OCI-LY3 (cell line): ENCODE results near the gene LRRC32.
A peak's percentile ranks its signal among the peaks of the same experiment; 100 is the strongest.

ENCODE experiments used
- H2AFZ ChIP-seq: fragments of 200-600, 300-600 bp; shearing (Covaris generic); 2 replicates; pipeline ENCODE4 v1.6.0; 2014; ENCODE audit warnings: antibody characterized with exemption, low read depth, low read length
- H3K27ac ChIP-seq: fragments of 200-600, 300-600 bp; sonication (generic); 2 replicates; pipeline ENCODE4 v1.5.1; 2014; ENCODE audit warnings: mild to moderate bottlenecking, low read length, moderate library complexity, mixed read lengths
- H3K27me3 ChIP-seq: fragments of 200-600, 300-600 bp; sonication (generic); 2 replicates; pipeline ENCODE4 v1.6.1; 2014; ENCODE audit warnings: low read depth, low read length, mixed read lengths
- H3K36me3 ChIP-seq: fragments of 200-600, 300-600 bp; sonication (generic); replicated peaks from 2 replicates; pipeline ENCODE3; 2014; ENCODE audit warnings: low read depth, low read length, mixed read lengths
- H3K4me1 ChIP-seq: fragments of 300-600, 200-600 bp; sonication (generic); 2 replicates; pipeline ENCODE4 v1.6.1; 2014; ENCODE audit warnings: low read length, mixed read lengths
- H3K4me2 ChIP-seq: fragments of 200-600, 300-600 bp; sonication (generic); 2 replicates; pipeline ENCODE4 v1.6.1; 2014; ENCODE audit warnings: low read length, mixed read lengths
- H3K4me3 ChIP-seq: fragments of 300-600, 200-600 bp; sonication (generic); 2 replicates; pipeline ENCODE4 v1.5.1; 2014; ENCODE audit warnings: antibody characterized with exemption, mild to moderate bottlenecking, low read length, moderate library complexity
- H3K79me2 ChIP-seq: fragments of 300-600, 200-600 bp; shearing (Covaris generic); 2 replicates; pipeline ENCODE4 v1.6.1; 2014; ENCODE audit warnings: mild to moderate bottlenecking, low read length, mixed read lengths
- H3K9ac ChIP-seq: fragments of 300-600, 200-600 bp; shearing (Covaris generic); 2 replicates; pipeline ENCODE4 v1.6.0; 2014; ENCODE audit warnings: mild to moderate bottlenecking, low read length, moderate library complexity
- H3K9me3 ChIP-seq: fragments of 200-600, 300-600 bp; shearing (Covaris generic); 2 replicates; pipeline ENCODE4 v1.6.1; 2014; ENCODE audit warnings: low read length, mixed read lengths; ENCODE audit not compliant: insufficient read depth
- H4K20me1 ChIP-seq: fragments of 200-600, 300-600 bp; sonication (generic); 2 replicates; pipeline ENCODE4 v1.6.1; 2016; ENCODE audit warnings: low read length, mixed read lengths; ENCODE audit not compliant: insufficient read depth
- EZH2phosphoT487 ChIP-seq: fragments of 200-600 bp; shearing (Covaris generic); IDR thresholded peaks from 2 replicates; pipeline ENCODE4 v1.6.1; 2018; ENCODE audit warnings: antibody characterized with exemption, mixed run types, low read depth
- TF ChIP-seq, protein P1 (sequence below): fragments of 200-600, 300-600 bp; sonication (generic); IDR thresholded peaks from 2 replicates; pipeline ENCODE4 v1.5.1; 2014; ENCODE audit warnings: antibody characterized with exemption, low read length, low read depth

Gene LRRC32

DNA sequence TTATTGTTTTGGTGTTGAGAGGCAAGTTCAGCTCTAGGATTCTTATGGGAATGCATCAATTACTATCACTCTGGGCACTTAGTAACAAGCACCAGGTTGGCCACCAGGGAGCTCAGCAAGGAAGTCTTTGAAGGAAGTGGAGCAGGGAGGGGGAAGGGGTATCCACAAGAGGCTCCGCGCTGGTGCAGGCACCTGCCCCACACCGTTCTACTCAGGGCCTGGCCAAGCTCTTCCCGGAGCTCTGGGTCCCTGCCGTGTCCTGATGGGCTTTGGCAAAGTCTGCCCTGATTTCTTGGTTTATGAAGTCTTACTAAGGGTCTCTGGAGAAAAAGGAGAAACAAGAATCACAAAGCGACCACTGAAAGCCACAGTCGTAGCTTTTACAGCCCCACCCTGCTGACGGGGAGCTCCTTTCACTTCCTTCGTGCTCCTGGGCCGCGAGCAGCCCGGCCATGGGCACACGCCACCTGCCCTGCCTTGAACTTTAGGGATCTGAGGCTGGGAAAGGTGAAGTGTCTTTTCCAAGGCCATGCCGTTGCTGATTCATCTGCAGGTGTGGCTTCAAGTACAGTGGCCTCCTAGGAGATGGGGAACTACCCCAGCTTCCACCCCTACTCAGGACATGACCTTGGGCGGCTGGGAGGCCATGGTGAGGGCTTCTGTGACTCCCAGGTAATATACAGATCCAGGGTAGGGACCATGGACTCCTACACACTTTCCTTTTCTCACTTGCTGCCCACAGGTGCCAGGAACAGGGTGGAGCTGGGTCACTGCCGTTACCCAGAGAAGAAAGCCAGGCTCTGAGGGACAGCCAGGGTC lies 15.9 kb upstream of the LRRC32 start:
- Histone ChIP-seq H4K20me1 (no peaks in the 10 kb centered on the region), H3K4me2 (peak overlapping the region; percentile 91), H3K9me3 (no peaks in the 10 kb centered on the region), H3K79me2 (no peaks in the 10 kb centered on the region), H2AFZ (peak overlapping the region; percentile 54), H3K9ac (peak overlapping the region; percentile 34), H3K36me3 (no peaks in the 10 kb centered on the region), H3K4me1 (peaks cover 38% of the 10 kb centered on the region), H3K4me3 (peak overlapping the region; percentile 68), H3K27ac (peak overlapping the region; percentile 22; the same call in 1 of the 2 replicates), H3K27me3 (peaks cover 66% of the 10 kb centered on the region)
- TF ChIP-seq EZH2phosphoT487, result no peak
- TF ChIP-seq, protein P1, sequence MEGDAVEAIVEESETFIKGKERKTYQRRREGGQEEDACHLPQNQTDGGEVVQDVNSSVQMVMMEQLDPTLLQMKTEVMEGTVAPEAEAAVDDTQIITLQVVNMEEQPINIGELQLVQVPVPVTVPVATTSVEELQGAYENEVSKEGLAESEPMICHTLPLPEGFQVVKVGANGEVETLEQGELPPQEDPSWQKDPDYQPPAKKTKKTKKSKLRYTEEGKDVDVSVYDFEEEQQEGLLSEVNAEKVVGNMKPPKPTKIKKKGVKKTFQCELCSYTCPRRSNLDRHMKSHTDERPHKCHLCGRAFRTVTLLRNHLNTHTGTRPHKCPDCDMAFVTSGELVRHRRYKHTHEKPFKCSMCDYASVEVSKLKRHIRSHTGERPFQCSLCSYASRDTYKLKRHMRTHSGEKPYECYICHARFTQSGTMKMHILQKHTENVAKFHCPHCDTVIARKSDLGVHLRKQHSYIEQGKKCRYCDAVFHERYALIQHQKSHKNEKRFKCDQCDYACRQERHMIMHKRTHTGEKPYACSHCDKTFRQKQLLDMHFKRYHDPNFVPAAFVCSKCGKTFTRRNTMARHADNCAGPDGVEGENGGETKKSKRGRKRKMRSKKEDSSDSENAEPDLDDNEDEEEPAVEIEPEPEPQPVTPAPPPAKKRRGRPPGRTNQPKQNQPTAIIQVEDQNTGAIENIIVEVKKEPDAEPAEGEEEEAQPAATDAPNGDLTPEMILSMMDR, result no peak

DNA sequence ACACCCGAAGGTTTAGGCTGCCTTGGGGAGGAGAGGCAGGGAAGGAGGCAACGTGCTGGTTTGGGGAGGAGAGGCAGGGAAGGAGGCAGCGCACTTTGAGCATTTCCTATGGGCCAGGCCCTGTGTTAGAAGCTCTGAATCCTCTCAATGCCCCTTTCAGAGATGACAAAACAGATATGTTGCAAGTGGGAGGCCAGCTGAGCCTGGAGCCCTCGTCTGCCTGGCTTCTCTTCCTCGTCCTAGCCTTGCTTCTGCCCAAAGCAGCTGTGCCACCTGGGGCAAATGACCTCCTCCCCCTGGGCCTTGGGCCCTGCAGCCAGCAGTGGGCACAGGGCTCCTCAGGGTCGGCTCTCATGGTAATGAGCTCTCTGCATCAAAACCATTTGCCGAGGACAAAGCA lies 15.3 kb upstream of the LRRC32 start:
- peak overlapping the region; percentile 54; the same call in 1 of the 2 replicates for H2AFZ ChIP-seq
- H3K27ac ChIP-seq, result no peak overlapping the region
- H3K4me2 ChIP-seq, result peak overlapping the region; percentile 91
- peak overlapping the region; percentile 68 for H3K4me3 ChIP-seq
- H3K79me2 ChIP-seq, result no peaks in the 10 kb centered on the region
- TF ChIP-seq, protein P1, result no peak
- TF ChIP-seq EZH2phosphoT487, result no peak
- no peaks in the 10 kb centered on the region for H3K36me3 ChIP-seq
- H3K9ac ChIP-seq, result peak overlapping the region; percentile 34
- no peaks in the 10 kb centered on the region for H3K9me3 ChIP-seq
- H3K4me1 ChIP-seq, result peaks cover 38% of the 10 kb centered on the region
- no peaks in the 10 kb centered on the region for H4K20me1 ChIP-seq
- H3K27me3 ChIP-seq, result peaks cover 68% of the 10 kb centered on the region

DNA sequence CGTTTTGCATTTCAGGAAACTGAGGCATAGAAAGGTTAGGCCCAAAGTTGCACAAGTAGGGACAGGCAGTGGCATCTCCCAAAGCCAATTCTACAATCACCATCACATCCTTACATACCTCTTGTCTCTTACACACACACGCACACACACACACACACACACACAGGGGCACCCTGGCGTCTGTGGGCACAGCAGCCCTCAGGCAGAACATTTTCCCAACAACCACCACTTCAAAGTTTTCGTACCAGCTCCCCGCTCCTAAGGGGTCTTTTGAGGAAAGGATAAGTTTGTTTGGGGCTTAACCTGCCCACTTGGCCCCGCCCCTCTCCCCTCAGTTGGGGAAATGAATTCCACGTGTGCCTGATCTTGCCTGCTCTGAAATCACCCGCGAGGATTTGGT lies 14.7 kb upstream of the LRRC32 start:
- TF ChIP-seq EZH2phosphoT487, result no peak
- H3K79me2 ChIP-seq, result no peaks in the 10 kb centered on the region
- H3K9ac ChIP-seq, result no peak overlapping the region
- H4K20me1 ChIP-seq, result no peaks in the 10 kb centered on the region
- no peak overlapping the region for H2AFZ ChIP-seq
- H3K9me3 ChIP-seq, result no peaks in the 10 kb centered on the region
- no peak overlapping the region for H3K27ac ChIP-seq
- peaks cover 43% of the 10 kb centered on the region for H3K4me1 ChIP-seq
- no peak overlapping the region for H3K4me3 ChIP-seq
- H3K4me2 ChIP-seq, result no peak overlapping the region
- peaks cover 64% of the 10 kb centered on the region for H3K27me3 ChIP-seq
- H3K36me3 ChIP-seq, result no peaks in the 10 kb centered on the region

DNA sequence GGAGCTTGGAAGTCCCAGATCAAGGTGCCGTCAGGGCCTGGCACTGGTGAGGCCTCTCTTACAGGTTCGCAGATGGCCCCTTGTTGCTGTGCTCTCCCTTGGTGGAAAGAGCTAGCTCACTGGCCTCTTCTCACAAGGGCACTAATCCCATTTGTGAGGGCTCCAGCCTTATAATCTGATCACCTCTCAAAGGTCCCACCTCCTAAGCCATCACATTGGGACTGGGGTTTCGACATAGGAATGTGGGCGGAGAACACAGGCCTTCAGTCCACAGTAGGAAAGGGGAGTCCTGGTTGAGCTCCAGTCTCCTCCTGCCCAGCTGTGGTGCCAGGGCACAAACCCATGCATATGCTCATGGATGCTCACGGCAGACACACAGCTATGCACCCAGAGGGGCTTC lies 14.0 kb upstream of the LRRC32 start:
- H3K9me3 ChIP-seq, result no peaks in the 10 kb centered on the region
- H2AFZ ChIP-seq, result no peak overlapping the region
- H3K4me3 ChIP-seq, result no peak overlapping the region
- no peak overlapping the region for H3K4me2 ChIP-seq
- H3K36me3 ChIP-seq, result no peaks in the 10 kb centered on the region
- H4K20me1 ChIP-seq, result no peaks in the 10 kb centered on the region
- H3K79me2 ChIP-seq, result no peaks in the 10 kb centered on the region
- H3K27ac ChIP-seq, result no peak overlapping the region
- peaks cover 43% of the 10 kb centered on the region for H3K4me1 ChIP-seq
- no peak for TF ChIP-seq EZH2phosphoT487
- TF ChIP-seq, protein P1, result no peak
- no peak overlapping the region for H3K9ac ChIP-seq
- H3K27me3 ChIP-seq, result peaks cover 64% of the 10 kb centered on the region
